GM06990 (cell line): ENCODE results near the gene SOBP.
"Not testable (repeated sequence)": the region's sequence is repeated elsewhere in the genome, so short reads cannot be mapped to it uniquely, and the experiment has no call there.

Experiments used
- DNase-seq: peaks from one replicate; pipeline ENCODE4 v3.0.0-alpha.2; 2011; ENCODE audit not compliant: insufficient read length; ENCODE audit errors: extremely low read depth
- H3K27me3 ChIP-seq: replicated peaks from 2 replicates; pipeline ENCODE4 v1.6.0; 2011; ENCODE audit warnings: low read length; ENCODE audit not compliant: control insufficient read depth, insufficient read depth
- H3K36me3 ChIP-seq: 2 replicates; pipeline ENCODE4 v1.5.1; 2011; ENCODE audit warnings: low read length; ENCODE audit not compliant: control insufficient read depth, insufficient read depth
- H3K4me3 ChIP-seq: replicated peaks from 2 replicates; pipeline ENCODE4 v1.5.1; 2011; ENCODE audit warnings: low read depth, mild to moderate bottlenecking, control low read depth, low read length
- CTCF ChIP-seq: IDR thresholded peaks from 2 replicates; pipeline ENCODE4 v1.5.1; 2011; ENCODE audit warnings: low read length, control low read depth, mild to moderate bottlenecking, inconsistent platforms; ENCODE audit not compliant: insufficient read depth, poor library complexity, severe bottlenecking

SOBP gene

DNA sequence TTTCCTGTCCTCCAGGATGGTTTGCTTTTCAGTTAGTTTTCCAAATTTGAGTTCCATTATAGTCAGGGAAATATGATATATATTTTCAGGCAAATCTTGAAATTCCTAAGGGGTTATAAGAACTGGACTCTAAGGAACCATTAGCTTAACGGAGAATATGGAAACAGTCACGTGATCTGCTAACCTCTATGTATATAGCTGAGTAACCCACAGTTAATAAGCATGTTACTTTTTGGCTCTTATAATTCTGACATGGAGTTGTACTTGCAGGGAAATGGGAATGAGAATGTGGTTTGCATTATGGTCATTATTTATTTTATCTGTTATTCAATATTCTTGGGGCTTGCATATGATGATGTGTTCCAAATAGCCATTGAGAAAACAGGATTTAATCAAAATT, 23.3 kb downstream of the SOBP start:
- no peaks in the 10 kb centered on the region for H3K36me3 ChIP-seq

GRCh38 chr6:107515955-107516354, 26.0 kb downstream of the SOBP start:
- no peaks in the 10 kb centered on the region for H3K36me3 ChIP-seq
- no peak overlapping the region for H3K4me3 ChIP-seq
- TF ChIP-seq CTCF = no peak
- no peak for DNase-seq
- H3K27me3 ChIP-seq = no peaks in the 10 kb centered on the region

More for the DNA sequence above, 23.3 kb downstream of the SOBP start:
- Histone ChIP-seq H3K27me3 (no peaks in the 10 kb centered on the region), H3K4me3 (no peak overlapping the region)
- DNase-seq = no peak
- no peak for TF ChIP-seq CTCF

DNA sequence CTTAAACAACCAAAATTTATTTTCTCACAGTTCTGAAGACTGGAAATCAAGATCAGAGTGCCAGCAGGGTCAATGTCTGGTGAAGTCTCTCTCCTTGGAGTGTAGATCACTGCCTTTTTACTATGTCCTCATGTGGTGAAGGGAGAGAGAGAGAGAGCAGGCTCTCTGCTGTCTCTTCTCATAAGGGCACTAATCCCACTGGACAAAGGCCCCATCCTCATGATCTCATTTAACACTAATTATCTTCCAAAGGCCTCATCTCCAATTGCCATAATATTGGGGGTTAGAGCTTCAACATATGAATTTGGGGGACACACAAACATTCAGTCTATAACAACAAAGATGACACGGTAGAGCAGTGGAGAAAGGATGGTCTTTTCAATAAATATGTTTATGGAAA, 27.4 kb downstream of the SOBP start:
- H3K27me3 ChIP-seq = no peaks in the 10 kb centered on the region
- H3K36me3 ChIP-seq = no peaks in the 10 kb centered on the region
- no peak for DNase-seq
- no peak overlapping the region for H3K4me3 ChIP-seq
- TF ChIP-seq CTCF = no peak

DNA sequence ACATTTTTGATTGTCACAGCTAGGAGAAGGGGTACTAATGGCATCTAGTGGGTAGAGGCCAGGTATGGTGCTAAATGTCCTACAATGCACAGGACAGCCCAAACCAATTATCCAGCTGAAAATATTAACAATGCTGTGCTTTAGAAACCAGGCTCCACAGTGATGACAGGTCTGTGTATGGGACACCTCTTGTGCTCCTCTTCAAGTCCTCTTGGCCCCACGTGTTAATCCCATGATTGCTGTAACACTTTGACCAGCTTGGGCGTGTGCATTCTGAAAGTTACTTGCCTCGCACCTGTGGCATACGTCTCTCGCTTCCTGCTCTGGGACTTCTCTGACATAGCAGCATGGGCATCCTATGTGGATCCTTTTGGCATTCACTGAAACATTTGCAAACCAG, 29.3 kb downstream of the SOBP start:
- not testable (repeated sequence) for H3K27me3 ChIP-seq, DNase-seq, H3K4me3 ChIP-seq, H3K36me3 ChIP-seq

DNA sequence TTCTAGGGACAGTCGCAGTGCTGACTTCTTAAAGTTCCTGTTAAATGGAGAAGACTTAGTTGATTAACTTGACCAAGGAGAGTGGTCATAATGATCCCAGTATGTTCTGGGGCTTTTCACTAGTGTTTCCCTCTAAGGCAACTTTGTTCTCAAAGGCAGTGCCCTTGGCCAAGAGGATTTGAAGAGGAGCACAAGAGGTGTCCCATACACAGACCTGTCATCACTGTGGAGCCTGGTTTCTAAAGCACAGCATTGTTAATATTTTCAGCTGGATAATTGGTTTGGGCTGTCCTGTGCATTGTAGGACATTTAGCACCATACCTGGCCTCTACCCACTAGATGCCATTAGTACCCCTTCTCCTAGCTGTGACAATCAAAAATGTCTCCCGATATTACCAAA, 30.8 kb downstream of the SOBP start:
- H3K36me3 ChIP-seq, H3K4me3 ChIP-seq, H3K27me3 ChIP-seq, DNase-seq: not testable (repeated sequence)

DNA sequence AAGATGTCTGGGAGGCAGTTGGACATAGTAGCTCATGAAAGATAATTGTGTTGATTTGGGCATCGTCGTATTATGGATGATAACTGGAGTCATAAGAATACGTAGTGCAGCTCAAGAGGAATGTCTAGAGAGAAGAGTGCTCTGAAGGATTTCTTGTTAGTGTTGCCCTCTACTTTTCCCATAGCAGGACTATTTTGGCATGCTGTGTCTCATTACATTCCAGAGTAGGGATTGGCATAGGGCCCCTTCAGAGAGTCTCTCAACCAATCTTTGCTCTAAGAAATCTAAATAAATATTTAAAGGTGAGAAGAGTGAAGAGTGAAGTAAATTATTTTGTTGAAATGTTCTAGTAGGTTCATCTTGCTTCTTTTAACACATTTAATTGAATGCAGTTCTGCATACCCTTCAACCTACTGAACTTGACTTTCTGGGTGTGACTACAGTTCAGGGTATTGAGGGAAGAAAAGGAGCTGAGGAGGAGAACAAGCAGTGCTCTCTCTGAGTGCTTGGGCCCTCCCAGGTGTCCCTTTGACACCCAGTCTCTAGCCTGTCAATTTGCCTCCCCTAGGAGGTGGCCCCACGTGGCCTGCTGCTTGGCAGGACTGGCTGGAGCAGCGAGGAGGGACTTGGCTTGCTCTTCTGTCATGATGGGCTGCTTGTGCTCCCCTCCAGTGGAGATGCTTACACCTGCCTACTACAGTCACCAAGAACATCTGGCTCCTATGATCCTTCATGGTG, 33.3 kb downstream of the SOBP start:
- Histone ChIP-seq H3K27me3 (no peaks in the 10 kb centered on the region), H3K36me3 (no peaks in the 10 kb centered on the region), H3K4me3 (no peak overlapping the region)
- no peak for DNase-seq
- no peak for TF ChIP-seq CTCF

- H3K4me3 ChIP-seq = no peak overlapping the region
- H3K36me3 ChIP-seq = no peaks in the 10 kb centered on the region
- no peak for TF ChIP-seq CTCF
- DNase-seq = no peak
- no peaks in the 10 kb centered on the region for H3K27me3 ChIP-seq
Measured at GRCh38 chr6:107523794-107524193, 33.9 kb downstream of the SOBP start.
